A549 (cell line): ENCODE measurements around the gene ITGA2B. TPM values are rescaled to one million over a fixed set of nuclear protein-coding genes. Genes with fewer than 3 reads are reported as not detected.
A peak's percentile ranks its signal among the peaks of the same experiment; 100 is the strongest.
"Not testable (repeated sequence)": the region's sequence is repeated elsewhere in the genome, so short reads cannot be mapped to it uniquely, and the experiment has no call there.

Experiments used
- ATAC-seq, 2 experiments: fragments of 200-7000 bp in 1 of 2; fragments of >200 bp in 1 of 2; cut with Nextera tagmentation in 1 of 2; cut with Tn5 transposase in 1 of 2; 3 replicates each; pipeline versions ENCODE4 v1.8.0 to v1.9.1; 2018 to 2020; ENCODE audit warnings: mild to moderate bottlenecking in 1 of 2, moderate library complexity in 1 of 2
- CTCF ChIA-PET: fragments of 300-600 bp; sonication (Branson Sonifier 250); formaldehyde crosslinking; extraction: SDS; loops from one replicate; lab custom pipeline; 2021; ENCODE audit warnings: antibody characterized with exemption, inconsistent platforms; lab: Yijun Ruan, JAX
- POLR2A ChIA-PET: fragments of 350-600 bp; formaldehyde crosslinking; extraction: SDS; loops from one replicate; lab custom pipeline; 2021; ENCODE audit warnings: antibody characterized with exemption, inconsistent platforms; lab: Yijun Ruan, JAX
- DNase-seq, 2 experiments: peaks; one replicate each; pipeline versions ENCODE4 v3.0.0 to v3.0.0-alpha.2; 2011 to 2016; ENCODE audit warnings: low read depth in 1 of 2, low spot score in 1 of 2
- FAIRE-seq: peaks from 2 replicates; lab custom pipeline; 2011; peaks lifted over from hg19 to GRCh38; lab: Jason Lieb, UNC
- H3K27ac ChIP-seq, 2 experiments: fragments of >200 bp; sonication (Bioruptor Twin); formaldehyde crosslinking; 3 replicates each; pipeline ENCODE4 v1.5.1; 2016 to 2017
- H3K4me1 ChIP-seq: fragments of >200 bp; sonication (Bioruptor Twin); formaldehyde crosslinking; 3 replicates; pipeline ENCODE4 v1.6.1; 2016
- H3K4me2 ChIP-seq: fragments of >200 bp; sonication (Bioruptor Twin); formaldehyde crosslinking; 3 replicates; pipeline ENCODE4 v1.6.1; 2016
- H3K4me3 ChIP-seq: fragments of >200 bp; sonication (Bioruptor Twin); formaldehyde crosslinking; 3 replicates; pipeline ENCODE4 v1.5.1; 2016
- H3K9me3 ChIP-seq: fragments of >200 bp; sonication (Bioruptor Twin); formaldehyde crosslinking; 3 replicates; pipeline ENCODE4 v1.6.1; 2016
- BCL3 ChIP-seq: fragments of >200 bp; sonication (Bioruptor Twin); formaldehyde crosslinking; IDR thresholded peaks from 3 replicates; pipeline ENCODE4 v1.6.1; 2016
- BHLHE40 ChIP-seq: IDR thresholded peaks from 2 replicates; pipeline ENCODE4 v1.6.1; 2012; ENCODE audit warnings: low read depth, low read length, inconsistent platforms
- CBX2 ChIP-seq: fragments of 200-600 bp; sonication (generic); IDR thresholded peaks from 2 replicates; pipeline ENCODE4 v1.6.1; 2016; ENCODE audit warnings: low read depth, mild to moderate bottlenecking, borderline replicate concordance
- EHF ChIP-seq: fragments of 250-450 bp; sonication (Bioruptor Pico); IDR thresholded peaks from 2 replicates; pipeline ENCODE4 v1.5.0; 2020; ENCODE audit warnings: mild to moderate bottlenecking
- FOSB ChIP-seq: fragments of 250-450 bp; sonication (Bioruptor Pico); IDR thresholded peaks from 2 replicates; pipeline ENCODE4 v1.5.0; 2020; ENCODE audit warnings: mild to moderate bottlenecking, moderate library complexity
- FOXS1 ChIP-seq: fragments of 250-450 bp; sonication (Bioruptor Pico); IDR thresholded peaks from 2 replicates; pipeline ENCODE4 v1.5.0; 2020; ENCODE audit warnings: mild to moderate bottlenecking, moderate library complexity
- HDAC2 ChIP-seq: fragments of 200-600 bp; sonication (generic); IDR thresholded peaks from 2 replicates; pipeline ENCODE4 v1.6.1; 2016
- HMGXB4 ChIP-seq: fragments of 250-450 bp; sonication (Bioruptor Pico); IDR thresholded peaks from 2 replicates; pipeline ENCODE4 v1.5.0; 2021; ENCODE audit warnings: mild to moderate bottlenecking, moderate library complexity, borderline replicate concordance
- HOXB13 ChIP-seq: fragments of 250-450 bp; sonication (Bioruptor Pico); IDR thresholded peaks from 2 replicates; pipeline ENCODE4 v1.5.0; 2020; ENCODE audit warnings: low read depth, mild to moderate bottlenecking, moderate library complexity
- HOXB5 ChIP-seq: fragments of 250-450 bp; sonication (Bioruptor Pico); IDR thresholded peaks from 2 replicates; pipeline ENCODE4 v1.5.0; 2020; ENCODE audit warnings: mild to moderate bottlenecking, moderate library complexity
- MAFK ChIP-seq: fragments of 450-650 bp; IDR thresholded peaks from 2 replicates; pipeline ENCODE4 v1.6.1; 2014; ENCODE audit not compliant: partially characterized antibody
- MAZ ChIP-seq: fragments of 150-350 bp; IDR thresholded peaks from 2 replicates; pipeline ENCODE4 v1.6.1; 2014; ENCODE audit warnings: antibody characterized with exemption, low read depth, low read length, borderline replicate concordance
- MYC ChIP-seq: IDR thresholded peaks from 2 replicates; pipeline ENCODE4 v1.6.1; 2012; ENCODE audit warnings: mild to moderate bottlenecking, inconsistent platforms, low read length, improper control_type of control experiment, borderline replicate concordance
- NPAS2 ChIP-seq: fragments of 250-450 bp; sonication (Bioruptor Pico); IDR thresholded peaks from 2 replicates; pipeline ENCODE4 v1.8.0; 2022; ENCODE audit warnings: mild to moderate bottlenecking, moderate library complexity, borderline replicate concordance
- RAD21 ChIP-seq, 2 experiments: fragments of >200 bp in 1 of 2; sonication (Bioruptor Twin) in 1 of 2; formaldehyde crosslinking in 1 of 2; IDR thresholded peaks in 1 of 2; conservative IDR thresholded peaks in 1 of 2; 2 replicates in 1 of 2; 3 replicates in 1 of 2; pipeline ENCODE4 v1.6.1; 2012 to 2018; ENCODE audit warnings: inconsistent platforms in 1 of 2
- RARB ChIP-seq: fragments of 250-450 bp; sonication (Bioruptor Pico); IDR thresholded peaks from 2 replicates; pipeline ENCODE4 v1.8.0; 2021; ENCODE audit warnings: mild to moderate bottlenecking, moderate library complexity
- RNF2 ChIP-seq: fragments of 200-600 bp; sonication (generic); IDR thresholded peaks from 2 replicates; pipeline ENCODE4 v1.6.1; 2016; ENCODE audit warnings: low read depth, mild to moderate bottlenecking, antibody characterized with exemption, moderate library complexity, borderline replicate concordance
- TP53 ChIP-seq: fragments of 250-450 bp; sonication (Bioruptor Pico); IDR thresholded peaks from 2 replicates; pipeline ENCODE4 v1.5.0; 2021; ENCODE audit warnings: mild to moderate bottlenecking, moderate library complexity
- ZFP36 ChIP-seq: fragments of 450-650 bp; IDR thresholded peaks from 2 replicates; pipeline ENCODE4 v1.6.1; 2014; ENCODE audit warnings: borderline replicate concordance; ENCODE audit not compliant: partially characterized antibody
- WGBS: methylation state at CpG from one replicate; pipeline ENCODE4 v1.1.6; 2017; ENCODE audit errors: missing lambda C conversion rate; 5-methylcytosine and 5-hydroxymethylcytosine counted together
- polyA plus RNA-seq, 4 experiments: library from polyadenylated mRNA; depleted of rRNA in 3 of 4; stranded (reverse); fragments of >200 nt; fragmentation: RNase III in 1 of 4; extraction: RNeasy Plus Mini Kit Qiagen cat#74134 plus additional on column Dnase treatment in 1 of 4; gene quantifications; 2 replicates in 3 of 4; 3 replicates in 1 of 4; pipeline ENCODE4 v1.2.3, GENCODE V29; 2011 to 2017
- TF ChIP-seq, protein P1 (sequence below): fragments of >200 bp; sonication (Bioruptor Twin); formaldehyde crosslinking; IDR thresholded peaks from 2 replicates; pipeline ENCODE4 v1.6.1; 2016
- TF ChIP-seq, protein P2 (sequence below): IDR thresholded peaks from 2 replicates; pipeline ENCODE4 v1.6.1; 2012
- TF ChIP-seq, protein P3 (sequence below): fragments of 450-650 bp; IDR thresholded peaks from 2 replicates; pipeline ENCODE4 v1.6.1; 2014; ENCODE audit warnings: antibody characterized with exemption
- TF ChIP-seq, protein P4 (sequence below): fragments of >200 bp; sonication (Bioruptor Twin); formaldehyde crosslinking; IDR thresholded peaks from 3 replicates; pipeline ENCODE4 v1.5.1; 2016

The ITGA2B gene
- polyA plus RNA-seq, 2 of the 4 experiments (the other 2 are of a cell fraction): 1.3 to 4.1 TPM

- POLR2A ChIA-PET: no interaction called here
- Histone ChIP-seq H3K4me1 (no peaks in the 10 kb centered on the region), H3K9me3 (no peaks in the 10 kb centered on the region), H3K4me3 (no peak overlapping the region)
- ATAC-seq: no peak
- CTCF ChIA-PET: interaction anchor here (1.0 kb wide), 1 partner anchor 242 kb away, joined by 3 read pairs; no protein-coding TSS in a partner anchor
- FAIRE-seq: peak; percentile 36
- TF ChIP-seq FOSB (CRISPR knock-in tag) (no peak), ZFP36 (no peak), HOXB13 (CRISPR knock-in tag) (no peak), HOXB5 (CRISPR knock-in tag) (no peak), TP53 (CRISPR knock-in tag) (no peak), EHF (CRISPR knock-in tag) (no peak), RNF2 (no peak), RAD21 (conservative IDR thresholded peaks at IDR 0.05 in 1 of 2, IDR thresholded peaks at IDR 0.05 in 1 of 2) (no peak), NPAS2 (no peak), MAFK (no peak), MAZ (no peak), BHLHE40 (no peak), BCL3 (no peak)
- TF ChIP-seq, protein P1, sequence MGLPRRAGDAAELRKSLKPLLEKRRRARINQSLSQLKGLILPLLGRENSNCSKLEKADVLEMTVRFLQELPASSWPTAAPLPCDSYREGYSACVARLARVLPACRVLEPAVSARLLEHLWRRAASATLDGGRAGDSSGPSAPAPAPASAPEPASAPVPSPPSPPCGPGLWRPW: no peak
- TF ChIP-seq, protein P2, sequence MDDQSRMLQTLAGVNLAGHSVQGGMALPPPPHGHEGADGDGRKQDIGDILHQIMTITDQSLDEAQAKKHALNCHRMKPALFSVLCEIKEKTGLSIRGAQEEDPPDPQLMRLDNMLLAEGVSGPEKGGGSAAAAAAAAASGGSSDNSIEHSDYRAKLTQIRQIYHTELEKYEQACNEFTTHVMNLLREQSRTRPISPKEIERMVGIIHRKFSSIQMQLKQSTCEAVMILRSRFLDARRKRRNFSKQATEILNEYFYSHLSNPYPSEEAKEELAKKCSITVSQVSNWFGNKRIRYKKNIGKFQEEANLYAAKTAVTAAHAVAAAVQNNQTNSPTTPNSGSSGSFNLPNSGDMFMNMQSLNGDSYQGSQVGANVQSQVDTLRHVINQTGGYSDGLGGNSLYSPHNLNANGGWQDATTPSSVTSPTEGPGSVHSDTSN: no peak
- TF ChIP-seq, all 56 proteins: peak for 0
- DNase-seq: no peak
- WGBS: 95% methylated on average over 2 of the region's 2 CpGs
- Histone ChIP-seq H3K27ac (no peak overlapping the region), H3K4me2 (no peak overlapping the region)
Measured at GRCh38 chr17:44394833-44395232, 5.4 kb upstream of the ITGA2B start.

DNA sequence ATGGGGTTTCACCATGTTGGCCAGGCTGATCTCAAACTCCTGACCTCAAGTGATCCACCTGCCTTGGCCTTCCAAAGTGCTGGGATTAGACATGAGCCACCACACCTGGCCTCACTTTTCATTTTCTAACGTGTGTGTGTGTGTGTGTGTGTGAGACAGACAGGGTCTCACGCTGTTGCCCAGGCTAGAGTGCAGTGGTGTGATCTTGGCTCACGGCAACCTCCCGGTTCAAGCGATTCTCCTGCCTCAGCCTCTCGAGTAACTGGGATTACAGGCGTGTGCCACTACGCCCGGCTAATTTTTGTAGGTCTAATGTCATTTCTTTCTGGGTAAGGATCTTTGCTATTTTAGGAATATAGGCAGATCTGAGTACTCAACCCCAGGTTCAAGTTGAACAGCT is 4.7 kb upstream of the ITGA2B start:
- not testable (repeated sequence) for FAIRE-seq, DNase-seq, H3K4me3 ChIP-seq, H3K4me1 ChIP-seq, H3K4me2 ChIP-seq, H3K27ac ChIP-seq, ATAC-seq, H3K9me3 ChIP-seq
- POLR2A ChIA-PET: interaction anchor here (0.7 kb wide), 1 partner anchor 13 kb away, joined by 11 read pairs; no protein-coding TSS in a partner anchor
- WGBS: 95% methylated on average over 9 of the region's 9 CpGs
- CTCF ChIA-PET: interaction anchor here (0.7 to 2.4 kb wide), 6 partner anchors 9 to 243 kb away, joined by 3 to 11 read pairs (median 3); no protein-coding TSS in a partner anchor

GRCh38 chr17:44390250-44390870 is 911 bp upstream of the ITGA2B start:
- H3K27ac ChIP-seq: no peak overlapping the region
- ChIA-PET CTCF (interaction anchor here (0.7 to 6.8 kb wide), 4 partner anchors 10 to 247 kb away, joined by 3 to 62 read pairs (median 4); no protein-coding TSS in a partner anchor), POLR2A (no interaction called here)
- no peak for FAIRE-seq
- WGBS: 90% methylated on average over 10 of the region's 10 CpGs
- TF ChIP-seq HDAC2 (no peak), TP53 (CRISPR knock-in tag) (no peak), HMGXB4 (CRISPR knock-in tag) (no peak), RARB (CRISPR knock-in tag) (no peak), FOXS1 (CRISPR knock-in tag) (no peak), CBX2 (no peak), MYC (no peak), RAD21 (conservative IDR thresholded peaks at IDR 0.05 in 1 of 2, IDR thresholded peaks at IDR 0.05 in 1 of 2) (no peak)
- TF ChIP-seq, protein P3, sequence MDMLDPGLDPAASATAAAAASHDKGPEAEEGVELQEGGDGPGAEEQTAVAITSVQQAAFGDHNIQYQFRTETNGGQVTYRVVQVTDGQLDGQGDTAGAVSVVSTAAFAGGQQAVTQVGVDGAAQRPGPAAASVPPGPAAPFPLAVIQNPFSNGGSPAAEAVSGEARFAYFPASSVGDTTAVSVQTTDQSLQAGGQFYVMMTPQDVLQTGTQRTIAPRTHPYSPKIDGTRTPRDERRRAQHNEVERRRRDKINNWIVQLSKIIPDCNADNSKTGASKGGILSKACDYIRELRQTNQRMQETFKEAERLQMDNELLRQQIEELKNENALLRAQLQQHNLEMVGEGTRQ: no peak
- TF ChIP-seq, protein P4, sequence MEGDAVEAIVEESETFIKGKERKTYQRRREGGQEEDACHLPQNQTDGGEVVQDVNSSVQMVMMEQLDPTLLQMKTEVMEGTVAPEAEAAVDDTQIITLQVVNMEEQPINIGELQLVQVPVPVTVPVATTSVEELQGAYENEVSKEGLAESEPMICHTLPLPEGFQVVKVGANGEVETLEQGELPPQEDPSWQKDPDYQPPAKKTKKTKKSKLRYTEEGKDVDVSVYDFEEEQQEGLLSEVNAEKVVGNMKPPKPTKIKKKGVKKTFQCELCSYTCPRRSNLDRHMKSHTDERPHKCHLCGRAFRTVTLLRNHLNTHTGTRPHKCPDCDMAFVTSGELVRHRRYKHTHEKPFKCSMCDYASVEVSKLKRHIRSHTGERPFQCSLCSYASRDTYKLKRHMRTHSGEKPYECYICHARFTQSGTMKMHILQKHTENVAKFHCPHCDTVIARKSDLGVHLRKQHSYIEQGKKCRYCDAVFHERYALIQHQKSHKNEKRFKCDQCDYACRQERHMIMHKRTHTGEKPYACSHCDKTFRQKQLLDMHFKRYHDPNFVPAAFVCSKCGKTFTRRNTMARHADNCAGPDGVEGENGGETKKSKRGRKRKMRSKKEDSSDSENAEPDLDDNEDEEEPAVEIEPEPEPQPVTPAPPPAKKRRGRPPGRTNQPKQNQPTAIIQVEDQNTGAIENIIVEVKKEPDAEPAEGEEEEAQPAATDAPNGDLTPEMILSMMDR: no peak
- TF ChIP-seq, all 56 proteins: peak for 0
- H3K4me3 ChIP-seq: no peak overlapping the region
- H3K4me2 ChIP-seq: no peak overlapping the region
- no peak for DNase-seq
- H3K4me1 ChIP-seq: peaks cover 3% of the 10 kb centered on the region; the same call in 1 of the 3 replicates
- no peak for ATAC-seq
- no peaks in the 10 kb centered on the region for H3K9me3 ChIP-seq
